HG02852 (cell line): Measurements from ENCODE around the gene SGTA.
A peak's percentile ranks its signal among the peaks of the same experiment; 100 is the strongest.

ENCODE experiments used
- ATAC-seq: cut with Tn5 transposase; IDR thresholded peaks from one replicate; pipeline ENCODE4 v1.9.1; 2021; ENCODE audit warnings: mild to moderate bottlenecking, moderate library complexity; ENCODE audit not compliant: unreplicated experiment

SGTA gene

GRCh38 chr19:2756477-2756876 is 26.6 kb downstream of the SGTA start:
- ATAC-seq = no peak

- no peak for ATAC-seq
Measured at GRCh38 chr19:2755811-2756210, 27.3 kb downstream of the SGTA start.

- no peak for ATAC-seq
Measured at GRCh38 chr19:2755448-2755705, 27.7 kb downstream of the SGTA start.

DNA sequence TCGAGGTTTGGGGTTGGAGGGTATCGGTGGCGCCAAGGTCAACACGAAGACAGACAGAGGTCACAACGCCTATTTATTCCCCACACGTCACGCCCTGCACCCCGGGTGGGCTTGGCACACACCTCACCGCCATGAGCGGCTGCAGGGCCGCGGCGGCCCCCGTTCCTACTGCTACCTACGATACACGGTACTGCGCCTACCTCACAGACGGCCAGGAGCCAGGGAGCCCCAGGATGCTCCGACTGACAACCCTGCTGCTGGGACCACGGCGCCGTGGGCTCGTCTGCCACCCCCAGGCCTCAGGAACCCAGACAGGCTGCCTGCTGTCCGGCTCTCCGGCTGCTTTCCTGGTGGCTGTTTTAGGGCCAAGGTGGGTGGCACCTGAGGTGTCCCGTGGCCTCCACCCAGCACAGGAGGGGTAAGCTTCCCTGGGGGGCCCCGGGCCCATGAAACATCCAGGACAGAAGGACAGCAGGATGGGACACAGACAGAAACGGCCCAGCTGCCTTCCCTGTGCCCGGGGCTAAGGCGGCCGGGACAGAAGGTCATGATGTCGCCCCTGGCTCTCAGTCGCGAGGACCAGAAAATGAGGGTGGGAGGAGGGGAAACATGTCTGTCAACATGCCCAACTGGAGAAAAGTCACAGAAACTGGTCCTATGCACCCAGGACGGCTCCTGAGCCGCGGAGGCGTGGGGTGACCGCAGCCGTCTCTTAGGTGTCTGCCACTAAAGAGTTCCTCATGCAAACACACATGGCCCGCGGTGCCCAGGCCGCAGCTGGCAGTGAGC is 28.2 kb downstream of the SGTA start:
- no peak for ATAC-seq

GRCh38 chr19:2751438-2751830 is 31.6 kb downstream of the SGTA start:
- no peak for ATAC-seq

DNA sequence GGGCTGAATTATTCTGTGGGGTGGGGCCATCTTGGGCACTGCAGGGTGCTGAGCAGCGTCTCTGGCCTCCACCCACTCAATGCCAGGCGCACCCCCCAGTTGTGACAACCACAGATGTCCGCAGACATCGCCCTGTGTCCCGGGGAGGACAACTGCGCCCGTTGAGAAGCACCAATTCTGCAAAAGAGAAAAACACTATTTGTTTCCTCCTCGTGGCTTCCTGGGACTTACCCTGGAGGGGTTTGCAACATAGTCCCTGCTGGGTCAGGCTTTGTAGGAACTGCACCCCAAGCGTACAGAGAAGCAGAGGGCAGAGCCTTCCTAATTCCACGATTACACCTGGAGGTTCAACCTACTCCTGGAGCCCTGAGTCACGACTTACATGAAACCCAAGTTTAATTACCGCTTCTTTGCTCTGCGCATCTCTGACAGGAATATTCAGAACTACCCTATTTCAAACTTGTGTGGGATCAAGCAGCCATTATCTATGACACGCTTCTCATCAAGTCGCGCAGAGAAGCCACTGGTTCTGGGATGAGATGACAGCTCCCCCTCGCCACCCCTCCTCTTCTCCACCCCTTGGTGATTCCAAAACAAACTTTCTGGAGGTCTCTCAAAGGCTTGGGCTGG is 32.1 kb downstream of the SGTA start:
- no peak for ATAC-seq

GRCh38 chr19:2747349-2747748 is 35.7 kb downstream of the SGTA start:
- no peak for ATAC-seq

DNA sequence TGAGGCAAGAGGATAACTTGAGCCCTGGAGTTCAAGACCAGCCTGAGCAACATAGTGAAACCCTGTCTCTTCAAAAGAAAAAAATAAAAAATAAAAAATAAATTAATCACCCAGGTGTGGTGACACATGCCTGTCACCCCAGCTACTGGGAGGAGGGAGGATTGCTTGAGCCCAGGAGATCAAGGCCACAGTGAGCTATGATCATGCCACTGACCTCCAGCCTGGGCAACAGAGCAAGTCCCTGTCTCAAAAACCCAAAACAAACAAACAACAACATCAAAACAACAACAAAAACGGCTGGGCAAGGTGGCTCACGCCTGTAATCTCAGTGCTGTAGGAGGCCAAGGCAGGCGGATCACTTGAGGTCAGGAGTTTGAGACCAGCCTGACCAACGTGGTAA is 39.0 kb downstream of the SGTA start:
- ATAC-seq = no peak

DNA sequence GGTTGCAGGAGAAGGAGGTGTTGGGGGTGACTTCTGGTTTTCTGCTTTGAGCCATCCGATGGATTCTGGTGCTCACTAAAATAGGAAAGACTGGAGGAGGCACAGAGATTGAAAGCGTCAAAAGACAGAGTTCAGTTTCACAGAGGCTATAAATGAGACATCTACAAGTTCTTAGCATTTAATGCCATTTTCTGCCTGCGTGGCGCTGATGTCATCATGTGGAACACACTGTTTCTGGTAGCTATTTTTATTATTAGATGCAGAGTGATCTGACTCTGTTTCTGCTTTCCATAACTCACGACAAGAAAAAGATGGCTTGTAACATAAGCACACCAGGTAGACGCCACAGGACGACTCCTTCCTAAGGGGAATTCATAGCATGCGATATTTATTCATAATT is 40.0 kb downstream of the SGTA start:
- no peak for ATAC-seq

DNA sequence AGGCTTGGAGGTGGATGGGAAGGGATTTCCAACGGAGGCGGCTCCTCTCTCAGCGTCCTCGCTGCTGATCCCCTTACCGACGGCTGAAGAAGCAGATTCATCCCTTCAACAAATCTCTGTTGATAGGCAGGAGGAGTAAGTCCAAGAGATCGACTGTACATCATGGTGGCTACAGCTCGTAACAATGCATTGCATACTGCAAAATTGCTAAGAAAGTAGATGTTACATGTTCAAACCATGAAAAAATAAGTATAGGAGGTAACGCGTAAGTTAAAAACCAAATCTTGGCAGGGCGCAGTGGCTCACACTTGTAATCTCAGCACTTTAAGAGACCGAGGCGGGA is 42.8 kb downstream of the SGTA start:
- ATAC-seq = no peak

GRCh38 chr19:2739602-2740313 is 43.3 kb downstream of the SGTA start, which contains the start of gene SLC39A3:
TSS of gene SLC39A3 (minus strand) at chr19:2740017. CDS start at chr19:2737257, 2,760 bp downstream.
- ATAC-seq = peak; percentile 88

- no peak for ATAC-seq
Measured at GRCh38 chr19:2736550-2737190, 46.4 kb downstream of the SGTA start.

GRCh38 chr19:2735374-2735773 is 47.7 kb downstream of the SGTA start:
- no peak for ATAC-seq

DNA sequence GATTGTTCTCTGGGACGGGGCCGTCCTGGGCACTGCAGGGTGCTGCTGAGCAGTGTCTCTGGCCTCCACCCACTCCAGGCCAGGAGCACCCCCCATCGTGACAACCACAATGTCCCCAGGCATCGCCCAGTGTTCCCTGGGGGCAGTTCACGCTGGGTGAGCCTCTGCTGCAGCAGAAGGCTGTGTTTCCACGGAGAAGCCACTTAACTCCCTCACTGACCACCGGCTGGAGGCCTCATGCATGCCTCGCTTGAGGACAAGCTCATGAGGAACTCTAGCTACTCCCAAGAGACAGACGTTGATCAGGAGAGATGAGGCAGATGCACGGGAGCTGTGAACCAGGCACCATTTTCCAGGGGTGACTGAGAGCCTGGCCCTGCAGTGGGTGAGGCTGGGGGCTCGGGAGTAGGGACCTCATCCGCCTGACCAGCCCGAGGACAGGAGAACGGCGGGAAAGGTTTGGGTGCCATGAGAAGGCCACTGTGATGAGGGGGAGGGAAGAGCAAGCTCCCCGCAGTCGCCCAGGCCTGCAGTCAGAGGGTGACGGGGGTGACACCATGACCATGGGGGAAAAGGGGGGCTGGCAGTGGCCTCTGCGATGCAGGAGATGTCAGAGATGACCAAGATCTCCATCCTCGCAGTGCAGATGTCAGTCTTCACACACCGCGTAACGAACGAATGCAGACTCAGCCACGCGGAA is 48.3 kb downstream of the SGTA start:
- no peak for ATAC-seq

- ATAC-seq = no peak
Measured at GRCh38 chr19:2733930-2734588, 49.0 kb downstream of the SGTA start.

DNA sequence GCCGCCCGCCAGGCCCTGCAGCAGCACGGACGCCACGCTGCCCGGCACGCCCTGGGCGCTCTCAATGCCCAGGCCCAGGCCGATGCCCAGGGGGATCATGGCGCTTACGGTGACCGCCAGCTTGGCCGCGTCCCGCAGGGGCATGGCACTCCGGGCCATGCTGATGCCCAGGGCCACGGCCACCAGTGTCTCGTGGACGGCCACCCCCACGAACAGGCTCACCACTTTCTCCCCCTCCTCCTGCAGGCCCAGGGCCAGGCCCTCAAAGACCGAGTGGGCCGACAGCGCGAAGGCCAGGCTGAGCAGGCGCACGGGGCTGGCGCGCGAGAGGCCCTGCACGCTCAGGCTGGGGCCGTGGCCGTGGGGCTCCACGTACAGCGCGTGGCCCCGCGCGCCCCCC is 50.2 kb downstream of the SGTA start:
- ATAC-seq = no peak

DNA sequence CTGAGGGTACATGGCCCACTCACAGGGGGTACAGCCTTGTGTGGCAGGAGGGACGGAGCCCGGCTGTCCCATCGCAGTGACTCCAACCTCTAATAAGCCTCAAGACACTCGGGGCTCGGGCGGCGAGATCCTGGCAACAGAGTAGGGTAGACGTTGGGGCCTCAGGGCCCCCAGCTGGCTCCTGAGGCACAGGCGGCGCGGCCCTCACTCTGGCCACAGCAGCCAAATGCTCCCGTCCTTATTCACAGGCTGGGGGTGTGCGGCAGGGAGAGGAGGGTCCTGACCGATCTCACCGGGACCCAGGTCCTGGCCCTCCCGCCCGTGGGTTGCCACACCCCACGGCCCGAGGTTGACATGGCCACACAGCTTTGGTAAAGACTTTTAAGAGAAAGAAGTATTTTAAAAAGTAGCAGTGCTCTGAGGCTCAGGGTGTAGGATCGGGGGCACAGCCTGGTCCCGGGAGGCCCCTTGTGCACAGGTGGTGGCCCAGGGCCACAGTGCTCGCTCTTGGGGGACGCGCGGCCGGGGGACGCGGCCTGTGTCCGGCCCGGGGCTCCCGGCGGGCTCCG is 50.8 kb downstream of the SGTA start:
- ATAC-seq = no peak

- ATAC-seq = no peak
Measured at GRCh38 chr19:2731181-2731995, 51.7 kb downstream of the SGTA start.
